ENCODE results near the gene CSRP1. TPM values are rescaled to one million over a fixed set of nuclear protein-coding genes. Genes with fewer than 3 reads are reported as not detected.
"Not testable (repeated sequence)": the region's sequence is repeated elsewhere in the genome, so short reads cannot be mapped to it uniquely, and the experiment has no call there.

CSRP1 gene
- total RNA-seq, 1 experiment from 2014 or later = 94.4 TPM

DNA sequence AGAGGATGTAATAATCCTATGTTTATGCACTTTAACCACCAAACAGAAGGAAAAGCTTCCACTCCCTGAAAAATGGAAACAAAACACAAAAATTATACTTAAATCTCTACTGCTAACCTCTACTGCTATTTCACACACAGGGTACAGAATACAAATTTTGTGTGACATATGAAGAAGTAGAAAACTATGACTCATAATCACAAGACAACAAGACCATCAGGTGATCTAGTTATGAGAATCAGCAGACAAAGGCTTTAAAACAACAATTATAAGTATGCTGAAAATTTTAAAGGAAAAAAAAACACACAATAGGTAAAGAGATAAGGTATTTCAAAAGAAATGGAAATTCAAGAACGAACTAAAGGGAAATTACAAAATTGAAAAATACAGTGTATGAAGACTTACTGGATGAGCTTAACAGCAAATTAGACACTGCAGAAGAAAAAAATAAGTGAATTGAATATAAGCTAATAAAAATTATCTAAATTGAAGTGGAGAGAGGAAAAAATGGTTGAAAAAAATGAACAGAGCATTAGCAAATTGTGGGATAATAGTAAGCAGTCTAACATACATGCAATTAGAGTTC lies 18.4 kb upstream of the CSRP1 start:
- Histone ChIP-seq H3K9me3 (ENCODE audit: control insufficient read depth, insufficient read depth, low read depth, low read length) (no peaks in the 10 kb centered on the region), H3K27ac (ENCODE audit: low read length) (no peak overlapping the region), H3K4me3 (ENCODE audit: low read depth in 2 of 2, low read length in 2 of 2) (no peak overlapping the region), H3K4me1 (ENCODE audit: control insufficient read depth, insufficient read depth, low read length) (no peaks in the 10 kb centered on the region), H3K36me3 (ENCODE audit: control insufficient read depth, insufficient read depth, low read length) (no peaks in the 10 kb centered on the region), H3K27me3 (ENCODE audit: control insufficient read depth, insufficient read depth, low read length) (no peaks in the 10 kb centered on the region)
- BruUV-seq (replicated peaks) = no TSS peak
- in situ Hi-C loops (cut with HindIII; ENCODE audit: low pct_unique_long_range_greater_than_20kb, low sequenced_read_pairs) (no loop called here), intact Hi-C loops (cut with micrococcal nuclease; ENCODE audit: unreplicated experiment) (no loop called here)
- ATAC-seq (no peak), DNase-seq (ENCODE audit: low read depth, low spot score) (no peak)
- TF ChIP-seq, protein P1, sequence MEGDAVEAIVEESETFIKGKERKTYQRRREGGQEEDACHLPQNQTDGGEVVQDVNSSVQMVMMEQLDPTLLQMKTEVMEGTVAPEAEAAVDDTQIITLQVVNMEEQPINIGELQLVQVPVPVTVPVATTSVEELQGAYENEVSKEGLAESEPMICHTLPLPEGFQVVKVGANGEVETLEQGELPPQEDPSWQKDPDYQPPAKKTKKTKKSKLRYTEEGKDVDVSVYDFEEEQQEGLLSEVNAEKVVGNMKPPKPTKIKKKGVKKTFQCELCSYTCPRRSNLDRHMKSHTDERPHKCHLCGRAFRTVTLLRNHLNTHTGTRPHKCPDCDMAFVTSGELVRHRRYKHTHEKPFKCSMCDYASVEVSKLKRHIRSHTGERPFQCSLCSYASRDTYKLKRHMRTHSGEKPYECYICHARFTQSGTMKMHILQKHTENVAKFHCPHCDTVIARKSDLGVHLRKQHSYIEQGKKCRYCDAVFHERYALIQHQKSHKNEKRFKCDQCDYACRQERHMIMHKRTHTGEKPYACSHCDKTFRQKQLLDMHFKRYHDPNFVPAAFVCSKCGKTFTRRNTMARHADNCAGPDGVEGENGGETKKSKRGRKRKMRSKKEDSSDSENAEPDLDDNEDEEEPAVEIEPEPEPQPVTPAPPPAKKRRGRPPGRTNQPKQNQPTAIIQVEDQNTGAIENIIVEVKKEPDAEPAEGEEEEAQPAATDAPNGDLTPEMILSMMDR (IDR thresholded peaks at IDR 0.05) = no peak
- TF ChIP-seq SIN3A (IDR thresholded peaks at IDR 0.05; ENCODE audit: borderline replicate concordance, insufficient read depth, low read depth, low read length) (no peak), TCF7L2 (IDR thresholded peaks at IDR 0.05; ENCODE audit: low read depth, low read length) (no peak), POLR2AphosphoS5 (IDR thresholded peaks at IDR 0.05; ENCODE audit: low read depth, low read length) (no peak)
- TF ChIP-seq, protein P2, sequence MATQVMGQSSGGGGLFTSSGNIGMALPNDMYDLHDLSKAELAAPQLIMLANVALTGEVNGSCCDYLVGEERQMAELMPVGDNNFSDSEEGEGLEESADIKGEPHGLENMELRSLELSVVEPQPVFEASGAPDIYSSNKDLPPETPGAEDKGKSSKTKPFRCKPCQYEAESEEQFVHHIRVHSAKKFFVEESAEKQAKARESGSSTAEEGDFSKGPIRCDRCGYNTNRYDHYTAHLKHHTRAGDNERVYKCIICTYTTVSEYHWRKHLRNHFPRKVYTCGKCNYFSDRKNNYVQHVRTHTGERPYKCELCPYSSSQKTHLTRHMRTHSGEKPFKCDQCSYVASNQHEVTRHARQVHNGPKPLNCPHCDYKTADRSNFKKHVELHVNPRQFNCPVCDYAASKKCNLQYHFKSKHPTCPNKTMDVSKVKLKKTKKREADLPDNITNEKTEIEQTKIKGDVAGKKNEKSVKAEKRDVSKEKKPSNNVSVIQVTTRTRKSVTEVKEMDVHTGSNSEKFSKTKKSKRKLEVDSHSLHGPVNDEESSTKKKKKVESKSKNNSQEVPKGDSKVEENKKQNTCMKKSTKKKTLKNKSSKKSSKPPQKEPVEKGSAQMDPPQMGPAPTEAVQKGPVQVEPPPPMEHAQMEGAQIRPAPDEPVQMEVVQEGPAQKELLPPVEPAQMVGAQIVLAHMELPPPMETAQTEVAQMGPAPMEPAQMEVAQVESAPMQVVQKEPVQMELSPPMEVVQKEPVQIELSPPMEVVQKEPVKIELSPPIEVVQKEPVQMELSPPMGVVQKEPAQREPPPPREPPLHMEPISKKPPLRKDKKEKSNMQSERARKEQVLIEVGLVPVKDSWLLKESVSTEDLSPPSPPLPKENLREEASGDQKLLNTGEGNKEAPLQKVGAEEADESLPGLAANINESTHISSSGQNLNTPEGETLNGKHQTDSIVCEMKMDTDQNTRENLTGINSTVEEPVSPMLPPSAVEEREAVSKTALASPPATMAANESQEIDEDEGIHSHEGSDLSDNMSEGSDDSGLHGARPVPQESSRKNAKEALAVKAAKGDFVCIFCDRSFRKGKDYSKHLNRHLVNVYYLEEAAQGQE (IDR thresholded peaks at IDR 0.05; ENCODE audit: insufficient read depth in 1 of 2, low read depth in 2 of 2, low read length in 1 of 2) = no peak
- ChIA-PET POLR2A (interaction anchor here (0.5 kb wide), 1 partner anchor 27 kb away, joined by 3 read pairs; no protein-coding TSS in a partner anchor), CTCF (no interaction called here)

DNA sequence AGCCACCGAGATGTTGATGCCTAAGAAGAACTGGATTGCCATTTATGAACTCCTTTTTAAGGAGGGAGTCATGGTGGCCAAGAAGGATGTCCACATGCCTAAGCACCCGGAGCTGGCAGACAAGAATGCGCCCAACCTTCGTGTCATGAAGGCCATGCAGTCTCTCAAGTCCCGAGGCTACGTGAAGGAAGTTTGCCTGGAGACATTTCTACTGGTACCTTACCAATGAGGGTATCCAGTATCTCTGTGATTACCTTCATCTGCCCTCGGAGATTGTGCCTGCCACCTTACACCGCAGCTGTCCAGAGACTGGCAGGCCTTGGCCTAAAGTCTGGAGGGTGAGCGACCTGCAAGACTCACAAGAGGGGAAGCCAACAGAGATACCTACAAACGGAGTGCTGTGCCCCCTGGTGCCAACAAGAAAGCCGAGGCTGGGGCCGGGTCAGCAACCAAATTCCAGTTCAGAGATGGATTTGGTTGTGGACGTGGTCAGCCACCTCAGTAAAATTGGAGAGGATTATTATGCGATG lies 13.2 kb upstream of the CSRP1 start:
- CTCF ChIA-PET; H3K36me3 ChIP-seq (ENCODE audit: control insufficient read depth, insufficient read depth, low read length); H3K27me3 ChIP-seq (ENCODE audit: control insufficient read depth, insufficient read depth, low read length); in situ Hi-C loops (cut with HindIII; ENCODE audit: low pct_unique_long_range_greater_than_20kb, low sequenced_read_pairs); ATAC-seq; H3K27ac ChIP-seq (ENCODE audit: low read length); BruUV-seq (replicated peaks); intact Hi-C loops (cut with micrococcal nuclease; ENCODE audit: unreplicated experiment); H3K9me3 ChIP-seq (ENCODE audit: control insufficient read depth, insufficient read depth, low read depth, low read length); H3K4me1 ChIP-seq (ENCODE audit: control insufficient read depth, insufficient read depth, low read length); DNase-seq (ENCODE audit: low read depth, low spot score); H3K4me3 ChIP-seq (ENCODE audit: low read depth in 2 of 2, low read length in 2 of 2); POLR2A ChIA-PET: not testable (repeated sequence)

DNA sequence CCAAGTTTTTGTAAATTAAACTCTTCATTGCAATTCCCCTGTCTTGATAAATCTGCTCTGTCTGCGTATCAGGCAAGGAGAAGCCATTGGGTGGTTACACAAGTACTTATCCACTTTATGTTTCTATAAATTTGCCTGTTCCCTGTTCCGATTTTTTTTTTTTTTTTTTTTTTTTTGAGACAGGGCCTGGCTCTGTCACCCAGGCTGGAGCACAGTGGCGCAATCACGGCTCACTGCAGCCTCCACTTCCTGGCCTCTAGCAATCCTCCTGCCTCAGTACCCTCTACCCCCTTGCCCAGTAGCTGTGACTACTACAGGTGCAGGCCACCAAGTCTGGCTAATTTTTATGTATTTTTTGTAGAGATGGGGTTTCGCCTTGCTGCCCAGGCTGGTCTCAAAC lies 11.1 kb upstream of the CSRP1 start:
- in situ Hi-C loops (cut with HindIII; ENCODE audit: low pct_unique_long_range_greater_than_20kb, low sequenced_read_pairs) = no loop called here

More for the DNA sequence above, 11.1 kb upstream of the CSRP1 start:
- intact Hi-C loops (cut with micrococcal nuclease; ENCODE audit: unreplicated experiment) = no loop called here
- CTCF ChIA-PET = interaction anchor here (1.1 kb wide), 1 partner anchor 83 kb away, joined by 3 read pairs; no protein-coding TSS in a partner anchor
- BruUV-seq (replicated peaks) = no TSS peak
- no peak for ATAC-seq
- POLR2A ChIA-PET = no interaction called here
- no peaks in the 10 kb centered on the region for H3K9me3 ChIP-seq (ENCODE audit: control insufficient read depth, insufficient read depth, low read depth, low read length)
- H3K27me3 ChIP-seq (ENCODE audit: control insufficient read depth, insufficient read depth, low read length) = no peaks in the 10 kb centered on the region
- no peaks in the 10 kb centered on the region for H3K36me3 ChIP-seq (ENCODE audit: control insufficient read depth, insufficient read depth, low read length)
- TF ChIP-seq, protein P2 (IDR thresholded peaks at IDR 0.05; ENCODE audit: insufficient read depth in 1 of 2, low read depth in 2 of 2, low read length in 1 of 2) = no peak
- TF ChIP-seq POLR2AphosphoS5 (IDR thresholded peaks at IDR 0.05; ENCODE audit: low read depth, low read length) = no peak
- TF ChIP-seq, protein P1 (IDR thresholded peaks at IDR 0.05) = no peak
- no peak for TF ChIP-seq TCF7L2 (IDR thresholded peaks at IDR 0.05; ENCODE audit: low read depth, low read length)
- no peak for TF ChIP-seq SIN3A (IDR thresholded peaks at IDR 0.05; ENCODE audit: borderline replicate concordance, insufficient read depth, low read depth, low read length)
- H3K4me1 ChIP-seq (ENCODE audit: control insufficient read depth, insufficient read depth, low read length) = no peaks in the 10 kb centered on the region
- no peak overlapping the region for H3K27ac ChIP-seq (ENCODE audit: low read length)
- no peak overlapping the region for H3K4me3 ChIP-seq (ENCODE audit: low read depth in 2 of 2, low read length in 2 of 2)
- no peak for DNase-seq (ENCODE audit: low read depth, low spot score)

Measured in Panc1 (cell line).